GM21619 (cell line): ENCODE measurements around the gene NEDD8.
A peak's percentile ranks its signal among the peaks of the same experiment; 100 is the strongest.

Source experiments
- ATAC-seq: cut with Tn5 transposase; IDR thresholded peaks from one replicate; pipeline ENCODE4 v1.9.1; 2021; ENCODE audit not compliant: unreplicated experiment

The NEDD8 gene

DNA sequence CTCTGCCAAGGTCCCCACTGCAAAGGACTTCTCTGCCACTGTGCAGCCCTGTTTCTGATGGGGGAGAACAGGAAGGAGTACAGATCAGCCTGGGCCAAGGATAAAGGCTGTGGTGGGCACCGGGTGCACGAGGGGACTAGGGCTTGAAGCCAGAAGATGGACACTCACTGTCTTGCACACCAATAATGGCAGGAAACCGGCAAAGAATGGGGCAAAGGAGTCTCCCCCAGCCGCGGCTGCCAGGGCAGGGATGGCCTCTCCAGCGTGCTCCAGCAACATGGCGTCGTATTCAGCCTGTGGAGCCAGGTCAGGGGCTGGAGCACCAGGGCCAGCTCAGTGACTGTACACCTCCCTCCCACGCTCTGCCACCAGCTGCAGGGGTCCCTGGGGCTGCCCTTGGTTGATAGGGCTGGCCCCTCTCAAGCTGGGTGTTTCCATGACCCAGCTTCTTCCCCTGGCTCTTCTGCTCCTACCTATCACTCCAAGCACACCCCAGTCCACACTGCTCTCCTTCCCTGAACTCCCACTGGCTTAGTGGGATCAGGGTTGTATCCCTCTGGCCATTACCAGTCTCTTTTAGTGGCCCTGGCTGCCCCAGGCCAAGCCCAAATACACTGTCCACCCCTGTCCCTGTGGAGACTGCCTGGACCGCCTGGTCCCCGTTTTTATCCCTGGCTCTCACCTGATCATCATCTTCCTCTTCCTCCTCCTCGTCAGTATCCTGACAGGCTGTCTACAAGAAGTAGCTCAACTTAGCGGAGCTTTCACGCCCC is 49.9 kb downstream of the NEDD8 start:
- ATAC-seq: no peak

DNA sequence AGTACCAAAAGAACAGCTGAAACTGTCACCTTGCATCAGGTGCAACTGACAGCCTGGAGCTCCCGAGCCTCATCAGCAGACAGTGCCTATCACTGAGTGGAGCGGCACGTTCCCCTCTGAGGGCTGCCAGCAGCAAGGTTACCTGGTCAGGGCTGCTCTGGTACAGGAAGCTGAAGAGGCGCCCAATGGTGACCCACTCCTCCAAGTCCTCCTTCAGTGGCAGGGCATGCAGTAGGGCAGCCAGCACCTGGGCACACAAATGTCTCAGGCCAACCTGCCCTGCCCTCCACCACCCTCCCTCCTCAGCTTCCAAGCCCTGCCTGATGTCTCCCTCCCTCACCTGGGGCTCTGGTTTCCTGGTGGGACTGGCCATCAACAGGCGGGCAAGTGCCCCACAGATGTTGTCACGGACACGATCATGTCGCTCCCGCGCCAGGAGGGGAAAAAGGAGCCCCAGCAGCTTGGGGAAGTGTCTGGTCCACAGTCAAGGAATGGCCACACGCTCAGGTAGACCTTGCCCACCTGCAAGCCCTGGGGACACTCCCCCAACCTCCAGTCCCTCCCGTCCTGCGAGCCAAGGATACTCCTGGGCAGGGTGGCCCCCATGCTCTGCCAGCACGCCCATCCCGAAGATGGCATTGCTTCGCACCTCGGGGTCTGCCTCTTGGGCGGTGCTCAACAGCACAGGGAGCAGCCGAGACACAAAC is 50.6 kb downstream of the NEDD8 start:
- ATAC-seq: no peak

DNA sequence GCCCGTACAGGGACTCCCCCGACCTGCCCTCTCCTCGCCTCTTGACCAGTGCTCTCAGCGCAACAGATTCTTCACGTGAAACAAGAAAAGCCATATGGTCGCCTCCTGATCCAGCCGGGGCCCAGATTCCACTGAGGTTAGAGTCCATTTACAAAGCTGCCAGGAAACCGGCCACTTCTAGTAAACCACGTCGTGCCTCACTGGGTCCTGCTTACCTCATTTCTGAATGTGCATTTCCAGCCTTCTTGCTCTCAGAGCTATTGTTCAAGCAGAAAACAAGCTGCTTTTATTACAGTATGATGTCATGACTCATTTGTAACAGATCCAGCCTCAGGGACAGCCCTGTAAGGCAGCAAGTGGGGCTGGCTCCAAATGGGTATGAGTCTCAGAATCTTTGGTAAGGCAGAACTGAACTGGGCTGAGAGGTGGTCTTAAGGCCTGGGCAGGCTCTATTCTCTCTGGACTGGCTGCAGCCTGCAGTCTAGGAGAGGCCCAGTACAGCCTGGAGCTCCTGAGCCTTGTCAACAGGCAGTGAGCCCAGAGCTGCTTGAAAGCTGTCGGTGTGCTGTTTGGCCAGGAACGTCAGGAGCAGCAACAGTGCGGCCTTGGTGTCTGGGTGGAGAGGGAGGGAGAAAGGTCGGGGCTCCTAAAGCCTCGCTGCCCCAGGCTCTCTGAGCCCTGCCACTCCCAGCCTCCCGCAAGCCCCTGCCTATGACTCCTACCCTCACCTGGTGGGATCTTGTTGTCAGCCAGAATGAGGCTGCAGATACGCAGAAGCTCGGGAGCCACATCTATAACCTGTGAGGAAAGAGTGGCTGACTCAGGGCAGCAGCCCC is 52.0 kb downstream of the NEDD8 start:
- no peak for ATAC-seq

DNA sequence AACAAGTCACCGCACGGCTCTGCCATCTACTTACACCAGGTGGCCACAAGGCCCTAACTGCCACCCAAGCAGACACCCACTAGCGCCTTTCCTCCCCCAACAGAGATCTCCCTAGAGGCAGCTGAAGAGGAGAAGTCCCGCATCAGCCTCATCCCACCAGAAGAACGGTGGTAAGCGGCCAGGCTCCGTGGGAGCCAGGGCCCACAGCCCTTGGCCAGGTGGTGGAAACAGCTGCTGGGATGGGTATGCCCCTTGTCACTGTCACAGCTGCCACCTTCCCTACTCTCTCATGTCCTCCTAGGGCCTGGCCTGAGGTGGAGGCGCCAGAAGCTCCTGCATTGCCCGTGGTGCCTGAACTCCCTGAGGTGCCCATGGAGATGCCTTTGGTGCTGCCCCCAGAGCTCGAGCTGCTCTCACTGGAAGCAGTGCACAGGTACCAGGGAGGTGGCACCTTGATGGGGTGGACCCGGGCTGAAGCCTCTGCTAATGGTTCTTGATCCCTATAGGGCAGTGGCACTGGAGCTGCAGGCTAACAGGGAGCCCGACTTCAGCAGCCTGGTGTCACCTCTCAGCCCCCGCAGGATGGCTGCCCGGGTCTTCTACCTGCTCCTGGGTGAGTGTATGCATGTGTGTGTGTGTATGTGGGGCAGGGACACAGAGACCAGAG is 52.7 kb downstream of the NEDD8 start:
- no peak for ATAC-seq

DNA sequence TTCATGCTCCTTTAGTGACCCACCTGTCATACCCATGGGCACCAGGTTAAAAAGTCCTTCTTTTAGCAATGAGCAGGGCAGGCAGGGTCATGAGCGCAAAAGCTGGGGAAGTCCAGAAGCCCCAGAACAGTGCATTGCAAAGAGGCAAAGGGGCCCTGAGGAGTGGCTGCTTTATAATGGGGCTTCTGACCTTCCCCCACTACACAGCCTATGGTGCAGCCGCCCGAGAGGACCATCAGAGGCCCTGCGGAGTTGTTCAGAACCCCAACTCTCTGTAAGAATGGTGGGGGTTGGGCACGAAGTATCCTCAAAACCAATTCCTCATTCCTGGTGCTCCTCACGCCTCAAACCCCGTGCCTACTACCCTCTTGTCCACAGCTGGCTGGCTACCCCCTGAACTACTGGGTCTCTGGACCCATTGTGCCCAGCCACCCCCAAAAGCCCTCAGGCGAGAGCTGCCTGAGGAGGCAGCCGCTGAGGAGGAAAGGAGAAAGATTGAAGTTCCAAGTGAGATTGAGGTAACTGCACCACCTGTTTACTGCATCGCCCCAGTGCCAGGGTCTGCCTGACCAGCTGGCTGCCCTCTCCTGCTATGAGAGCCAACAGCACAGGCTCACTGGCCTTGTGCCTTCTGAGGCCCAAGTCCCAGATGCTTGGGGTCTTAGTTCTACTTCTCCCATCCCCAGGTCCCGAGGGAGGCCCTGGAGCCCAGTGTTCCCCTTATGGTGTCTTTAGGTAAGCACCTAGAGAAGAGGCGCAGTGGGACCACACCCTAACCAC is 53.6 kb downstream of the NEDD8 start:
- ATAC-seq: no peak

DNA sequence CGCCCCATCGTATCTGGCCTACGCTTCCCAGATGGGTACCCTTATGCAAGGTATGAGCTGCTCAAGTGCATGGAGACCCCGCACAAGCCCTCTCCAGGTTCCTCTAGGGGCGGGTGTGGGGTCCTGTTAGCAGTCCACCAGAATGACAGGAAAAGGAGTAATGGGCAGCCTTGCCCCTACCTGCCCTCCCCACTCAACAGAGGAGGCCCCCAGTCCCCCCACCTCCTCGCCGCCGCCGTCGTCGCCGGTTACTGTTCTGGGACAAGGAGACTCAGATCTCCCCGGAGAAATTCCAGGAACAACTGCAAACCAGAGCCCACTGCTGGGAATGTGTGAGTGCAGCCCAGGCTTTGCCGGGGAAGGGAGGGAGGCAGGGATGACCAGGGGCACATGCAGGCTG is 54.3 kb downstream of the NEDD8 start:
- no peak for ATAC-seq

DNA sequence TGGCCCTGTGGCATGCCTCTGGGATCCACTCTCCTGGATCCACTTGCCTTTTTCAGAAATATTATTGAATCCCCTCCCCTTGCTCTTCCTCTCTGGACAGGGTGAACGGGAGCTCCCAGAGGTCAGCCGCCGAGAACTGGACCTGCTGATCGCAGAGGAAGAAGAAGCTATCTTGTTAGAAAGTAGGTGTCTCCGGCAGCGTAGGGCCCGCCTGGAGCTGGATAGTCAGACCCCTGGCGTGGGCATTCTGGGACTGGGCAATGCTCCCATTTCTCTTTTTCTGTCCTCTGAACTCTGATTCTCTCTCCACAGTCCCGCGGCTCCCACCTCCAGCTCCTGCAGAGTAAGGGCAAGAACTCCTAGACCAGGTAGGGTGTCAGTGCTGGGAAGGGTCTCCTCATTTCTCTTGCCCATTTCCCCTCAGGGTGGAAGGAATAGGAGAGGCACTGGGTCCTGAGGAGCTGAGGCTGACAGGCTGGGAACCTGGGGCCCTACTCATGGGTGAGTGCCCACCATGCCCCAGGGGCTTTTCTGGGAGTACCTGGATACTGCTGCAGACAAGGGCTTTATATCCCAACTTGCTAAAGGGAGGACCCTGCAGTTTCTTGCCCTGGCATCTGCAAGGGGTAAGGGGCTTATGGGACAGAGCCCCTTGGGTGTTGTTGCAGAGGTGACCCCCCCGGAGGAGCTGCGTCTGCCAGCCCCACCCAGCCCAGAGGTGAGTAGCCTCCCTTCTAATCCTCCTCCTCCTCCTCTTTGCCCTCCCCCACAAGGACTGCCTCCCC is 54.9 kb downstream of the NEDD8 start:
- ATAC-seq: no peak

DNA sequence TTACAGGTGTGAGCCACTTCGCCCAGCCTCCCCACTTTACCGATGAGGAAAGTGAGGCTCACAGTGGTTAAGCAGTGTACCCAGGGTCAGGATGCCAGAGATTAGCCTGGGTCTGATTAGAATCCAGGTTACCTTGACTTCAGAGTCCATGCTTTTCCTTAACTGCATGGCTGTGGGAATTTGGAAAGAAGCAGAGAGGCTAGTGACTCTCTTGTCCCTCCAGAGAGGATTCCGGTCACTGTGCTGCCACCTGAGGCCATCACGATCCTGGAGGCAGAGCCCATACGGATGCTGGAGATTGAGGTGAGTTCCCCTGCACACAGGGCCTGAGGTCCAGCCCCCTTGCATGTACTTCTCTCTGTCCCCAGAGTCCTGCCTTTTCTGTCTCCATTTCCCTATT is 55.6 kb downstream of the NEDD8 start:
- ATAC-seq: no peak

DNA sequence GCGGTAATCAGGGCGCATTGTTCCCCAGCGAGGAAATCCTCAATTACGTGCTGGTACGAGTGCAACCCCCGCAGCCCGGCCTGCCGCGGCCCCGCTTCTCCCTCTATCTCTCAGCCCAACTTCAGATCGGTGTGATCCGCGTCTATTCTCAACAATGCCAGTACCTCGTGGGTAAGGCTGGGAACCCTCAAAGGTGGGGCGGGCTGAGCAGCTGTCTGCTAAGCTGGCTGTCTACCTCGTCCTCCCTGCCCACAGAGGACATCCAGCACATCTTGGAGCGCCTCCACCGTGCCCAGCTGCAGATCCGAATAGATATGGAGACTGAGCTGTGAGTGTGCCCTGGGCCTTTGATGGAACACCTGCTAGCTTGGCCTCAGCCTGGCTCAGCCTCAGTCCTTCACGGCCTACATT is 59.3 kb downstream of the NEDD8 start:
- no peak for ATAC-seq

DNA sequence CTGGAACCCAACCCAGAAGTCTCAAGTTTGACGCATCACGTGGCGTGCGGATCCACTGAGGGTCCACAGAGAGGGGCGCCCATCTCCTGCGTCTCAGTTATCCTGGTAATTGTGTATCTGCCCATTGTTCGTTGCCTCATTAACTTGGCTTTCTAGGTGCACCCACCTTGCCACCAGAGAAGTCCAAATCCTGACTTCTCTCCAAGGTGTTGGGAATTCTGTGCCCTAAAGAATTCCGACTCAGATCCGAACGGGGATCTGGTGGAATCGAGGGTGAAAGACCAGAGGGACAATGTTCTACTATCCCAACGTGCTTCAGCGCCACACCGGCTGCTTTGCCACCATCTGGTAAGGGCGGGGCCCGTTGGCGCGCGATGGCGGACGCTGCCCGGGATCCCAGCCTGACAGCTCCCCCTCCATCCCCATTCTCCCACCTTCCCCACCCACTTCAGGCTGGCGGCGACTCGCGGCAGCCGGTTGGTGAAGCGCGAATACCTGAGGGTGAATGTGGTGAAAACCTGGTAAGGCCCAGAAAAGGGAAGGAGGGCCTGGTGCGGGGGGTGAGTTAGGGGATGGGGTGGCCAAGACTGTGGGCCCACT is 59.8 kb downstream of the NEDD8 start:
- no peak for ATAC-seq

DNA sequence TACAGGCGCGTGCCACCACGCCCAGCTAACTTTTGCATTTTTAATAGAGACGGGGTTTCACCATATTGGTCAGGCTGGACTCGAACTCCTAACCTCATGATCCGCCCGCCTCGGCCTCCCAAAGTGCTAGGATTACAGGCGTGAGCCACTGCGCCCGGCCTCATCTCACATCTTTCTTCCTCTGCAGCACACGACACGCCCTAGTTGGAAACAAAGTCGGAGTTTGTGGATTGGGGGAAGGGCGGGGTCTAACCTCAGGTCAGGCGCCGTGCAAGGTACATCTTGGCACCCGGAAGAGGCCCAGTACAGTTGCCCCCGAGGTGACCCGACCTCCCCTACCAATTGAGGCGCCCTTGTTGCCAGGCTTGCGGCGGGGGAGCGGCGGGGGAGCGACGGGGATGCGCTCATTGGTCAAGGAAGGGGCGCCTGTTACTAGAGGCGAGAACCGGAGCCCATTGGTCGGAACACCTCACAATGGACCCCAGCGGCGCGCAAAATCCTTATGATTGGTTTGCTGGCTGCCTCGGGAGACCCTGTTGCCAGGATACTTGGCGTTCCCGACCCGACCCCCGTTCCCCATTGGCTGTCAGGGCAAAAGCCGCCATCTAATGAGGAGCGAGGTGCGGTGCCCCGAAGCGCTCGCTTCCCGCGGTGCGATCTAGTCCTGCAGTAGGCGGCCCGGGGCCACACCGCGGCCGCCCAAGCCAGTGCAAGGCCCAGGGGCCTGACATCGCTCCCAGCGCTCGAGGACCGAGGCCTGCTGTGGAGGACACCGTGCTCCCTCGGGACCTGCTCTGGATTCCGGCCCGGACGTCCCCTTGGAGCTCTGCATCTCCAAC is 60.5 kb downstream of the NEDD8 start, which contains the start of gene REC8:
REC8 (plus strand) TSS at position 659 of the 839 bp plus-strand sequence. CDS start 473 bp downstream, outside the sequence.
- ATAC-seq: peak; percentile 86

DNA sequence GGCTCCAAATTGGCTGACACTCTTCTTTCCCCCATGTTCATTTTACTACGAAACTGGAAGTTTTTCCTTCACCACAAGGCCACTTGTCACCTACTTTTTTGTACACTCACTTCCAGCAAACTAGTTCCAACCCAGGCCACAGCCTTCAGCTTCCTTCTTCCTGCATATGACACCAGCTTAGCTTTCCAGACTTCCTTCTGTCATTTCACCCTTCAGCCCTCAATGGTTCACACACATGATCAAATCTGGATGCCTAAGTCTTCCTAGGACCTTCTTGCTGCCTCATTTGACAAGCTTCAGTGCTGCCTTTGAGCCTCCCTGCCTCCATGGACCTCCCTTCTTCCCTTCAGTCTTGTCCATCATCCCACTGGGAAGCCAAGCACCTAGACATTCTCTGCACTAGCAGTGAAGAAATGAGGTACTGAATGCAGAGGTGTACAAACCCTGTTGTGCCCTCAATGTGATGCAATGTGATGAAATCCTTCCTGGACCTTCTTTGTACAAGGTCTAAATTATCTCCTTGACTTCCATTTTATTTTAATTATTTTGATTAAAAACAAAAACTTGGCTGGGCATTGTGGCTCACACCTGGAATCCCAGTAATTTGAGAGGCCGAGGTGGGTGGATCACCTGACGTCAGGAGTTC is 64.6 kb downstream of the NEDD8 start:
- ATAC-seq: no peak
